PC-9 (cell line): ENCODE measurements around the gene CLDN4. TPM values are rescaled to one million over a fixed set of nuclear protein-coding genes. Genes with fewer than 3 reads are reported as not detected.
"Not testable (repeated sequence)": the region's sequence is repeated elsewhere in the genome, so short reads cannot be mapped to it uniquely, and the experiment has no call there.

ENCODE experiments used
- BruUV-seq: library from RNA; stranded (reverse); fragments of 400-500 nt; replicated peaks from 2 replicates; lab custom pipeline; 2021; lab: Mats Ljungman, UMichigan
- CTCF ChIA-PET: fragments of 300-600 bp; sonication (Branson Sonifier 250); formaldehyde crosslinking; loops from one replicate; lab custom pipeline; 2022; ENCODE audit warnings: antibody characterized with exemption; lab: Charles Lee
- POLR2A ChIA-PET: fragments of 300-600 bp; sonication (Branson Sonifier 250); formaldehyde crosslinking; loops from one replicate; lab custom pipeline; 2022; ENCODE audit warnings: antibody characterized with exemption; ENCODE audit not compliant: unreplicated experiment; lab: Charles Lee
- DNase-seq, 2 experiments: peaks; one replicate each; pipeline versions ENCODE4 v3.0.0 to v3.0.0-alpha.2; 2015 to 2022; ENCODE audit warnings: mixed read lengths in 1 of 2
- H2AFZ ChIP-seq: fragments of 200-600 bp; sonication (generic); 2 replicates; pipeline ENCODE4 v1.8.1; 2017; ENCODE audit warnings: antibody characterized with exemption
- H3F3A ChIP-seq: fragments of 200-600 bp; sonication (generic); 2 replicates; pipeline ENCODE4 v1.8.1; 2017; ENCODE audit warnings: antibody characterized with exemption, mild to moderate bottlenecking, low read depth; ENCODE audit not compliant: insufficient read depth
- H3K27ac ChIP-seq: fragments of 200-600 bp; sonication (generic); 2 replicates; pipeline ENCODE4 v1.6.1; 2016; ENCODE audit warnings: mixed run types
- H3K27me3 ChIP-seq: fragments of 200-600 bp; sonication (generic); 2 replicates; pipeline ENCODE4 v1.6.1; 2016; ENCODE audit warnings: low read depth, mixed run types; ENCODE audit not compliant: insufficient read depth
- H3K36me3 ChIP-seq: fragments of 200-600 bp; sonication (generic); 2 replicates; pipeline ENCODE4 v1.6.1; 2016; ENCODE audit warnings: low read depth, mixed run types
- H3K4me1 ChIP-seq: fragments of 200-600 bp; sonication (generic); replicated peaks from 2 replicates; pipeline ENCODE4 v1.6.1; 2016; ENCODE audit warnings: mixed run types; ENCODE audit not compliant: insufficient read depth
- H3K4me2 ChIP-seq: fragments of 200-600 bp; sonication (generic); 2 replicates; pipeline ENCODE4 v1.6.1; 2017; ENCODE audit warnings: mixed run types
- H3K4me3 ChIP-seq: fragments of 200-600 bp; sonication (generic); 2 replicates; pipeline ENCODE4 v1.6.1; 2016; ENCODE audit warnings: mixed run types
- H3K79me2 ChIP-seq: fragments of 200-600 bp; sonication (generic); 2 replicates; pipeline ENCODE4 v1.6.1; 2017; ENCODE audit warnings: low read depth, mixed run types
- H3K9me2 ChIP-seq: fragments of 200-600 bp; sonication (generic); 2 replicates; pipeline ENCODE4 v1.8.1; 2017; ENCODE audit warnings: mild to moderate bottlenecking; ENCODE audit not compliant: insufficient read depth
- H3K9me3 ChIP-seq: fragments of 200-600 bp; sonication (generic); 2 replicates; pipeline ENCODE4 v1.8.1; 2016; ENCODE audit warnings: low read depth; ENCODE audit not compliant: insufficient read depth
- H4K20me1 ChIP-seq: fragments of 200-600 bp; sonication (generic); 2 replicates; pipeline ENCODE4 v1.8.1; 2017; ENCODE audit not compliant: insufficient read depth
- CTCF ChIP-seq: fragments of 200-600 bp; sonication (generic); conservative IDR thresholded peaks from 2 replicates; pipeline ENCODE4 v1.6.1; 2017; ENCODE audit warnings: mixed run types, antibody characterized with exemption, mild to moderate bottlenecking, moderate library complexity
- EZH2 ChIP-seq: fragments of 200-600 bp; sonication (generic); IDR thresholded peaks from 2 replicates; pipeline ENCODE4 v1.8.0; 2017; ENCODE audit warnings: antibody characterized with exemption, low read depth
- intact Hi-C: fragments of 100-400 bp; cut with micrococcal nuclease; formaldehyde crosslinking; loops from one replicate; pipeline ENCODE4 v1.10.0; 2022; ENCODE audit not compliant: unreplicated experiment
- total RNA-seq: library from RNA; stranded (reverse); gene quantifications from 2 replicates; pipeline ENCODE4 v1.2.3, GENCODE V29; 2021

The CLDN4 gene
- total RNA-seq, 1 experiment from 2014 or later, result 498 TPM

GRCh38 chr7:73844848-73845460 is 14.2 kb downstream of the CLDN4 start:
- H3K4me3 ChIP-seq, result no peak overlapping the region
- ChIA-PET CTCF (interaction anchor here (0.6 kb wide), 1 partner anchor 208 kb away, joined by 4 read pairs; no protein-coding TSS in a partner anchor), POLR2A (interaction anchor here (0.6 to 0.7 kb wide), 2 partner anchors 75 to 99 kb away, joined by 7 to 18 read pairs; partner anchors contain the start of gene CLDN3)
- H3K9me3 ChIP-seq, result no peaks in the 10 kb centered on the region
- H3K27ac ChIP-seq, result peak overlapping the region; percentile 79
- H3K36me3 ChIP-seq, result no peaks in the 10 kb centered on the region
- peak; percentile 37 to 77 for DNase-seq
- no peaks in the 10 kb centered on the region for H3K9me2 ChIP-seq
- TF ChIP-seq CTCF, result no peak
- no peak for TF ChIP-seq EZH2
- H3K4me1 ChIP-seq, result peaks cover 42% of the 10 kb centered on the region
- H3F3A ChIP-seq, result peaks cover 28% of the 10 kb centered on the region
- BruUV-seq, result no TSS peak
- intact Hi-C loops, result no loop called here
- H3K4me2 ChIP-seq, result peak overlapping the region; percentile 36; the same call in 1 of the 2 replicates
- H3K79me2 ChIP-seq, result no peaks in the 10 kb centered on the region
- H3K27me3 ChIP-seq, result no peaks in the 10 kb centered on the region
- no peaks in the 10 kb centered on the region for H4K20me1 ChIP-seq
- H2AFZ ChIP-seq, result no peak overlapping the region

- BruUV-seq, H3K4me2 ChIP-seq, H3K9me2 ChIP-seq, intact Hi-C loops, H3K27me3 ChIP-seq, H3K79me2 ChIP-seq, H2AFZ ChIP-seq, H3K36me3 ChIP-seq, POLR2A ChIA-PET, DNase-seq, H4K20me1 ChIP-seq, H3K4me3 ChIP-seq, CTCF ChIA-PET, H3K9me3 ChIP-seq: not testable (repeated sequence)
- peak overlapping the region; percentile 79; the same call in 1 of the 2 replicates for H3K27ac ChIP-seq
- peaks cover 50% of the 10 kb centered on the region for H3K4me1 ChIP-seq
- H3F3A ChIP-seq, result peaks cover 35% of the 10 kb centered on the region
These were observed 15.0 kb downstream of the CLDN4 start for GRCh38 chr7:73845701-73846195.

GRCh38 chr7:73847941-73848723 is 17.3 kb downstream of the CLDN4 start:
- Histone ChIP-seq H3K4me2 (no peak overlapping the region), H3K79me2 (no peaks in the 10 kb centered on the region), H4K20me1 (no peaks in the 10 kb centered on the region), H3K9me2 (no peaks in the 10 kb centered on the region), H3K9me3 (no peaks in the 10 kb centered on the region), H3K27ac (no peak overlapping the region), H3K36me3 (no peaks in the 10 kb centered on the region), H2AFZ (no peak overlapping the region), H3F3A (peaks cover 54% of the 10 kb centered on the region), H3K4me3 (no peak overlapping the region), H3K27me3 (no peaks in the 10 kb centered on the region), H3K4me1 (peaks cover 66% of the 10 kb centered on the region)
- no peak for TF ChIP-seq CTCF
- TF ChIP-seq EZH2, result no peak
- CTCF ChIA-PET, result no interaction called here
- DNase-seq, result no peak
- POLR2A ChIA-PET, result interaction anchor here (1.5 kb wide), 1 partner anchor 14 kb away, joined by 18 read pairs; no protein-coding TSS in a partner anchor
- intact Hi-C loops, result no loop called here
- no TSS peak for BruUV-seq
